Memory B cell (primary cell): ENCODE measurements around the gene NDUFA3.
A peak's percentile ranks its signal among the peaks of the same experiment; 100 is the strongest.
"Not testable (repeated sequence)": the region's sequence is repeated elsewhere in the genome, so short reads cannot be mapped to it uniquely, and the experiment has no call there.

Source experiments
- ATAC-seq: fragments of 150-1000 bp; cut with Tn5 transposase; 2 replicates; pipeline ENCODE4 v1.10.0; 2021; ENCODE audit warnings: low read depth, mild to moderate bottlenecking, moderate library complexity
- DNase-seq, 2 donors: peaks; one replicate each; pipeline ENCODE4 v3.0.0; 2022; ENCODE audit warnings: low spot score in 2 of 2
- H3K27ac Mint-ChIP-seq: one replicate; pipeline ENCODE4 v1.8.0; 2022; ENCODE audit warnings: mild to moderate bottlenecking, moderate library complexity, mixed read lengths
- H3K27me3 Mint-ChIP-seq: one replicate; pipeline ENCODE4 v1.8.0; 2022; ENCODE audit warnings: mixed read lengths
- H3K36me3 Mint-ChIP-seq: one replicate; pipeline ENCODE4 v1.8.0; 2022; ENCODE audit warnings: mild to moderate bottlenecking, mixed read lengths
- H3K4me1 Mint-ChIP-seq: one replicate; pipeline ENCODE4 v1.8.0; 2022; ENCODE audit warnings: mixed read lengths
- H3K4me3 Mint-ChIP-seq: one replicate; pipeline ENCODE4 v1.8.0; 2022; ENCODE audit warnings: mild to moderate bottlenecking, moderate library complexity, mixed read lengths
- H3K9me3 Mint-ChIP-seq: one replicate; pipeline ENCODE4 v1.8.0; 2022; ENCODE audit warnings: mixed read lengths

The NDUFA3 gene

DNA sequence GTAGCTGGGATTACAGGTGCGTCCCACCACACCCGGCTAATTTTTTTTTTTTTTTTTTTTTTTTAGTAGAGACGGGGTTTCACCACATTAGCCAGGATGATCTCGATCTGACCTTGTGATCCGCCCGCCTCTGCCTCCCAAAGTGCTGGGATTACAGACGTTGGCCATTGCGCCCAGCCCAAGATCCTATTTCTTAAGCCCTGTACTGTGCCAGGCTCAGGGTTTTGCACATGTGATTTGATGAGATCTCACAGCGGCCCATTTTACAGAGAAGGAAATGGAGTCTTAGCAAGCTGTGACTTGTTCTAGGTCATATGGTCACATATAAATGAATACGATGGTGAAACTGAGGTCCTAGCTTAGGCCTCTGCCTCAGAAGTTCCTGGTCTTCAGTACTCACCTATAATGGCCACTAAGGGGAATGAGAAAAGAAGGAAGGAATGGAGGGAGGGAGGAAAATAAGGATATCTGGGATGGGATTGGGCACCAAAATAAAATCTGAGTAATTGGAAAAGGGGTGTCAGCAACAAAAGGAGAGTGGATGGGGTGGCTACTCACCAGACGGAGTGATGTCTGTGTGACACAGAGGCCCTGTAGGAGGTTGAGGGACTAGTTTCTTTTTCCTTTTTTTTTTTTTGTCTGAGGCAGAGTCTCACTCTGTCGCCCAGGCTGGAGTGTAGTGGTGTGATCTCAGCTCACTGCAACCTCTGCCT lies 3.3 kb upstream of the NDUFA3 start:
- ATAC-seq (no peak), DNase-seq (no peak)
- H3K27ac Mint-ChIP-seq, result no peak overlapping the region
- peaks cover 9% of the 10 kb centered on the region for H3K27me3 Mint-ChIP-seq
- peaks cover 3% of the 10 kb centered on the region for H3K9me3 Mint-ChIP-seq
- peaks cover 4% of the 10 kb centered on the region for H3K36me3 Mint-ChIP-seq
- H3K4me1 Mint-ChIP-seq, result peaks cover 20% of the 10 kb centered on the region
- H3K4me3 Mint-ChIP-seq, result no peak overlapping the region

DNA sequence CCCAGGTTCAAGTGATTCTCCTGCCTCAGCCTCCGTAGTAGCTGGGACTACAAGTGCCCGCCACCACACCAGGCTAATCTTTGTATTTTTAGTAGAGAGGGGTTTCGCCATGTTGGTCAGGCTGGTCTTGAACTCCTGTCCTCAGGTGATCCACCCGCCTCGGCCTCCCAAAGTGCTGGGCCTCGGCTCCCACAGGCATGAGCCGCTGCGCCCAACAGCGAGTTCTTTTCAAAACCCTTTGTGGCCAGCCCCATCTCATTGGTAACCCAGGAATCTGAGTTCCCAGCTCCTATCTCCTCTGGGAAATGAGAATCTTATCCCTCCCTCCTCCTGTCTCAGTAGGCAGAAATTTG lies 2.8 kb upstream of the NDUFA3 start:
- not testable (repeated sequence) for H3K36me3 Mint-ChIP-seq, H3K27ac Mint-ChIP-seq, H3K4me3 Mint-ChIP-seq, DNase-seq, H3K9me3 Mint-ChIP-seq, ATAC-seq, H3K27me3 Mint-ChIP-seq
- H3K4me1 Mint-ChIP-seq, result peaks cover 20% of the 10 kb centered on the region

DNA sequence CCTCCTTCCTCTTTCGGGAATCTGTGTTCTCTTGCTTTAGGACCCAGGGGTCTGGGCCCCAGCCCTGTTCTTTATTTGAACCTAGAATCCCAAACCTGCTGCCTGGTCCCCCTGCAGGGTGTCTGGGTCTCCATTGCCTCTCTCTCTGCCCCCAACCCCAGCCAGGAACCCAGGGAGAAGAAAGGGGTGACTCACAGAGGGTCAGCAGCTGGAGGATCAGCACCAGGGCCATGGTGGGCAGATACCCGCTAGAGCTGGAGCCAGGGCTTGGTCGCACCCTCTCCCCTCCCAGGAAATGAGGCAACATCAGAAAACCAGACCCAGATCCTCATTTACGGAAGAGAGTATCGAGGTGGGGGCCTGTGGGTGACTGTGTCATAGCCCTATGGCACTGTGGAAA lies 2.1 kb upstream of the NDUFA3 start, which contains the start of gene OSCAR:
TSS of gene OSCAR (minus strand) at position 243 of the 400 bp plus-strand sequence. CDS start at position 232, 11 bp downstream.
- ATAC-seq (no peak), DNase-seq (no peak)
- Mint-ChIP-seq H3K27ac (peak within 1 kb of the TSS; percentile 71), H3K9me3 (peaks cover 3% of the 10 kb centered on the region), H3K4me1 (peaks cover 21% of the 10 kb centered on the region), H3K36me3 (peaks cover 6% of the 10 kb centered on the region), H3K27me3 (peaks cover 9% of the 10 kb centered on the region), H3K4me3 (peak within 1 kb of the TSS; percentile 76)

DNA sequence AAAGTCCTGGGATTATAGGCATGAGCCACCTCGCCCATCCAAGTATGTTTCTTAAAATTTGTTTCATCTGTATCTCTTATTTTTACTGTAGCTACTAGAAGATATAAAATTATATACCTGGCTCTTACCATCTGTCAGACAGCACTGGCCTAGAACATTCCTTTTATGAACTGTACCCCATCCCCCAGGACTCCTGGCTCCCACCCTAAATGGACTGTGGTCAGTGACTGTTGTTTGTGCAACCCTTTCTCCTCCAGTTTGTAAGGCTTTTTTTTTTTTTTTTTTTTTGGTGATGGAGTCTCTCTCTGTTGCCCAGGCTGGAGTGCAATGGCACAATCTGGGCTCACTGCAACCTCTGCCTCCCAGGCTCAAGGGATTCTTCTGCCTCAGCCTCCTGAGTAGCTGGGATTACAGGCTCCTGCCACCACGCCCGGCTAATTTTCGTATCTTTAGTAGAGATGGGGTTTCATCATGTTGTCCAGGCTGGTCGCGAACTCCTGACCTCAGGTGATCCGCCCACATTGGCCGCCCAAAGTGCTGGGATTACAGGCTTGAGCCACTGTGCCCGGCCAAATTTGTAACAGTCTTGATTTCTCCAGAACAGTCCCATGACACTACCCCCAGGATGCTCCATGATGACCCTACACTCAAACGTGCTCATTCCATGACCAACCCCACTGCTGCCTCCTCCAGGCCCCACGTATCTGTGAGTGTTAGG lies 2.5 kb downstream of the NDUFA3 start:
- Mint-ChIP-seq H3K27ac (no peak overlapping the region), H3K27me3 (no peaks in the 10 kb centered on the region), H3K4me3 (no peak overlapping the region), H3K4me1 (peaks cover 20% of the 10 kb centered on the region), H3K9me3 (peaks cover 3% of the 10 kb centered on the region), H3K36me3 (peaks cover 23% of the 10 kb centered on the region)
- DNase-seq (no peak), ATAC-seq (no peak)

DNA sequence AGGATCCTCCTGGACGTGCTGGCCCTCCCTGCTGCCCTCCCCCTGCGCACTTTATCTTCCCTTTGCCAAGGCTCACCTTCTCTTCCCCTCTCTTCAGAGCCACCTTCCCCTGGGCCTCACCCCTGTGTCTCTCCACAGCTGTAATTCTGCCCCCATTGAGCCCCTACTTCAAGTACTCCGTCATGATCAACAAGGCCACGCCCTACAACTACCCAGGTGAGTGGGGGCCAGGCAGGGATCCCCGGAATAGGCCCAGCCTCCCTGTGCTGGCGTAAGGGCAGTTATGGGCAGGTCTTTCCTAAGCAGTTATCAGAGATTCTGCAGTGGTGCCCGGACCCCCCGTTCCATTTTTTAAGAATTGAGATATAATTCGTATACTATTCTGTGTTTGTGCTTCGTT lies 3.1 kb downstream of the NDUFA3 start:
- peaks cover 3% of the 10 kb centered on the region for H3K9me3 Mint-ChIP-seq
- H3K4me3 Mint-ChIP-seq, result peak overlapping the region; percentile 27
- H3K27ac Mint-ChIP-seq, result no peak overlapping the region
- no peak for ATAC-seq
- H3K27me3 Mint-ChIP-seq, result no peaks in the 10 kb centered on the region
- no peak for DNase-seq
- H3K36me3 Mint-ChIP-seq, result peaks cover 27% of the 10 kb centered on the region
- H3K4me1 Mint-ChIP-seq, result peaks cover 21% of the 10 kb centered on the region

DNA sequence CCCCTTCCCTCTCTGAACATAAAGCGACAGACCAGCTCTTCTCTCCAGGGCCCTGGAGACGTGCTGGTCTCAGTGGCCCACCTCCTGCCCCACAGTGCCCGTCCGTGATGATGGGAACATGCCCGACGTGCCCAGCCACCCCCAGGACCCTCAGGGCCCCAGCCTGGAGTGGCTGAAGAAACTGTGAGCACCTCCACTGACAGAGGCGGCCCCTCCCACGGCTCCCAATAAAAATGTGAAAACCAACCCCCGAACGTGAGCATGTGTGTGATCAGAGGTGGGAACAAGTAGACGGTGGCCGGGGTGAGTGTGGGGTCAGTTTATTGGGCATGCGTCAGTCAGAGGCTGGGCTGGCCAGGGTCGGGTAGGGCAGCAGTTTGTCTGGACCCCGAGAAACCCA lies 4.1 kb downstream of the NDUFA3 start:
- Mint-ChIP-seq H3K36me3 (peaks cover 28% of the 10 kb centered on the region), H3K27ac (no peak overlapping the region), H3K4me3 (no peak overlapping the region), H3K9me3 (no peaks in the 10 kb centered on the region), H3K4me1 (peaks cover 21% of the 10 kb centered on the region), H3K27me3 (no peaks in the 10 kb centered on the region)
- ATAC-seq, result no peak
- DNase-seq, result no peak

DNA sequence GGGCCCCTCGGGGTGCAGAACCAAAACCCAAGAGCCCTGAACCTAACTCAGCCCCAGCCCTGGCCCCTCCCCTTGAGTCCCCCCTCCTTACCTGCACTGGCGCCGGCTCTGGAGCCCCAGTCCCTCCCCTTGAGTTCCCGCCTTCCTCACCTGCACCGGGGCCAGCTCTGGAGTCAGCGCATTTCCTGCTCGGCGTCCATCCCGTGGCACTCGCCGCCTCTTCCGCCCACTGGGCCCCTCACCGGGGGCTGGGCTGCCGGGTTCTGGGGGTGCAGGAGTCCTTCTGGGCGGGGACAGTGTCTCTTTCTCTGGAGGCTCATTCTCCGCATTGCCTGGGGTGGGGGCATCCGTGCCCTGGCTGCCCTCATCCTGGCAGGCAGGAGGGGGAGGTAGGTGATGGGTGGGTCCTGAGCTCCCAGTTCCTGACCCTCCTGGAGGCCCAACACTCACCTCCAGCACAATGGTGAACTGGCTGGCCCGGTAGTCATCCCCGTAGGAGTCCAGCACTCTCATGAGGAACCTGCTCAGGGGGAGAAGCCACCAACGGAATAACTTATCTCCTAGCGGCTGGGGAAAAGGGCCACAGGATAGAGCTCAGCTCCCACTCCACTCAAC lies 5.3 kb downstream of the NDUFA3 start:
- Mint-ChIP-seq H3K27ac (no peak overlapping the region), H3K27me3 (no peaks in the 10 kb centered on the region), H3K4me3 (no peak overlapping the region), H3K9me3 (no peaks in the 10 kb centered on the region), H3K36me3 (peaks cover 28% of the 10 kb centered on the region), H3K4me1 (peaks cover 15% of the 10 kb centered on the region)
- ATAC-seq (no peak), DNase-seq (no peak)

DNA sequence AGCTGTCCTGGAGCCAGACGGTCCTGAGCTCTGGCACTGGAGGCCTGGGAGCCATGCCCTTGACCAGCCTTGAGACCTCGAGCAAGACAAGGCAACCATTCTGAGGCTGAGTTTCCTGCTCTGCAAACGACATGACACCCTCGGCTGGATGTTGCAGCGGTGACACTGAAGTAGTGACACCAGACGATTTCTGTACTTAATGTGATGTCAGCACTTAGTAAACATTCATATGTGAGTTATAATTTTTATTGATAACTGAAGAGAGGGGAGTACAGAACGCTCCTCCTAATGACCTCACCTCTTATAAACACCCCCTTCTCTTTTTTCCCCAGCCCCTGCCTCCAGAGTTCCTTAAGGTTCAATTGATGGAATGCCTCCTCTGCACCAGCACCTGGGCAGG lies 5.8 kb downstream of the NDUFA3 start:
- Mint-ChIP-seq H3K4me1 (peaks cover 11% of the 10 kb centered on the region), H3K27ac (no peak overlapping the region), H3K36me3 (peaks cover 28% of the 10 kb centered on the region), H3K27me3 (no peaks in the 10 kb centered on the region), H3K9me3 (no peaks in the 10 kb centered on the region), H3K4me3 (no peak overlapping the region)
- ATAC-seq (no peak), DNase-seq (no peak)

DNA sequence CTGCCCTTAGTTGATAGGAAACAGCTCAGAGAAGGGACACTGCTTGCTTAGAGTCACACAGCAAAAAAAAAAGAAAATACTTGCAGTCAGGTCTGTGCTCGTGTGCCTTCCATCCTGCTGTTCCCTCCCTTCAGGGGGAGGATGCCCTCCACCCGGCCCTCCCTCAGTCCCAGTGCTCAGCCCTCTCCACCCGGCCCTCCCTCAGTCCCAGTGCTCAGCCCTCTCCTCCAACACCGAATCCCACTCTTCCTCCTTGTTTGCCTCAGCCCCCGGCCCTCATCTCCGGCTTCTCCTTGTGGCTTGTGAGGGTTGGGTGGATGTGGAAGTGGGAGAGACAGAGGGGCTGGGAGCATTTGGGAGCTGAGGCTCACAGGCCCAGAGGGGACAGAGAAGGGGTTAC lies 7.0 kb downstream of the NDUFA3 start:
- DNase-seq, result no peak
- Mint-ChIP-seq H3K36me3 (peaks cover 28% of the 10 kb centered on the region), H3K4me3 (no peak overlapping the region)

DNA sequence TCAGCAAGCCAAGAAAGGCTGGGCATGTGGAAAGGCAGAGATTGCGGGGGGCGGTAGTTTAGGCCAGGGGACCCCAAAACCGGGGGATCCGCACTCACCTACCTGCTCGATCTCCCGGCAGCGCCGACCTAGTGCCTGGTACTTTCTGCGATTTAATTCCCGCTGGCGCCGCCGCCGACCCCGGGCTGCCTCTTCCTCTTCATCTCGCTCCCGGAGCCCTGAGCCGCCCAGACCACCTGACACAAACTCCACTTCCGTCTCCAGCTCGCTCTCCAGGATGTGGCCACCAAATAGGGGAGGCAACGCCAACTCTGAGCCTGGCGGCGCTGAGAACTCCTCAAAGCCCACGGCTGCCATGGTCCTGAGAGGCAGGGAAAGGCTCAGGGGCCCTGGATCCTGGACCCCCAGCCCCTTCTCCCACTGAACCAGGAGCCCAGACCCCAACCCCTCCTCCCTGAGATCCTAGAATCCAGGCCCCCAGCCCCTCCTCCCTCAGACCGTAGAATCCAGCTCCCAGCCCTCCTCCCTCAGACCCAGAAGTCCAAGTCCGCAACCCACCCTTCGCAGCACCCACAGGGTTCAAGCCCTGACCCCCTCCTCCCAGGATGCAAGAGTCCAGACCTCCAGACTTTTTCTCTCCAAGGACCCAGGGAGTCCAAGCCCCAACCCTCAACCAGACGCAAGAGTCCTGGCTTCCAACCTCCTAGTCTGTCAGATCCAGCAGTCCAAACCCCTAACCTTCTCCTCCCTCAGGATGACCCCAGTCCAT lies 11.9 kb downstream of the NDUFA3 start:
- peaks cover 15% of the 10 kb centered on the region for H3K36me3 Mint-ChIP-seq
- DNase-seq (no peak), ATAC-seq (no peak)
- no peaks in the 10 kb centered on the region for H3K9me3 Mint-ChIP-seq
- H3K4me1 Mint-ChIP-seq, result peaks cover 33% of the 10 kb centered on the region
- H3K27ac Mint-ChIP-seq, result peak overlapping the region; percentile 91
- H3K27me3 Mint-ChIP-seq, result no peaks in the 10 kb centered on the region
- H3K4me3 Mint-ChIP-seq, result peak overlapping the region; percentile 90

More for the DNA sequence above, 7.0 kb downstream of the NDUFA3 start:
- H3K27me3 Mint-ChIP-seq, result no peaks in the 10 kb centered on the region
- H3K27ac Mint-ChIP-seq, result no peak overlapping the region
- H3K4me1 Mint-ChIP-seq, result peaks cover 18% of the 10 kb centered on the region
- no peaks in the 10 kb centered on the region for H3K9me3 Mint-ChIP-seq
- no peak for ATAC-seq

DNA sequence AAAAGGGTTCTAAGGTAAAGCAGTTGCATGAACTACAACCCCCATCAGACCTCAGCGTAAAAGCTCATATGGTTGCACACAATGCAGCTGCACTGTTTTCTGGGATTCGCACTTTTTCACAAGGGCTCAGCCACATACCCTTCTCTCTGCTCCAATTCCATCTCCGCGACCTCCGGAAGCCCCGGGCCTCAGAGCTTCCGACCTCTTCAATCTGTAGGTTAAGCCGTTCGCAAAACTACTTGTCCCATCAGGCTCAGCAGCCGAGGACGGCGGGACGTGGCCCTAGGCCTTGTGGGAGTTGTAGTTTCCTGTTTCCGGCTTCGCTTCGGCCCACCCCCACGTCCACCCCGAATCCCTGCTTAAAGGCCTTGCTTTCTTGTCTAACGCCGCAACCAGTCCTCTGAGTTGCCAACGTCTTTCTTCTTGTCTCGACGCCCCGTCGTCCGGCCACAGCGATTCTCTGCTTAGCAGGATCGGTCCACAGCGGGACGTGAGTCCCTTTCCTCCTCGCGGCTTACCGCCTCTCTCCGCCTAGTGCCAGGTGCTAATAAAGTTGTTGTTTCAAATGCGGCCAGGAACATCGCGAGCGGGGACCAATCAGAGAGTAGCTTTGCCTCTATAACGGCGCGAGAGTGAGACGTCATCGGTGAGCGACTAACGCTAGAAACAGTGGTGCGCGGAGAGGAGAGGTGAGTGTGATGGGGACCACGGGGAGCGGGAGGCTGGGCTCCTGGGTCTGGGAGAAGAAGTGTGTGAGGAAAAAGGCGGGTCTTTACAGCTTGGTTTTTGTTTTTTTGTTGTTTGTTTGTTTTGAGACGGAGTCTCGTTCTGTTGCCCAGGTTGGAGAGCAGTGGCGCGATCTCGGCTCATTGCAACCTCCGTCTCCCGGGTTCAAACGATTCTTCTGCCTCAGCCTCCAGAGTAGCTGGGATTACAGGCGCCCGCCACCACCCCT lies 12.7 kb downstream of the NDUFA3 start, which contains the start of the genes PRPF31 and TFPT:
TSS of gene PRPF31 (plus strand) at position 646 of the 955 bp plus-strand sequence. CDS start 2,525 bp downstream, outside the sequence.
TSS of gene TFPT (minus strand) at position 549 of the 955 bp plus-strand sequence. CDS start at position 161, 388 bp downstream.
- H3K4me1 Mint-ChIP-seq, result peaks cover 30% of the 10 kb centered on the region
- peaks cover 16% of the 10 kb centered on the region for H3K36me3 Mint-ChIP-seq
- H3K27ac Mint-ChIP-seq, result peak within 1 kb of the TSS; percentile 91
- no peaks in the 10 kb centered on the region for H3K9me3 Mint-ChIP-seq
- peak within 1 kb of the TSS; percentile 90 for H3K4me3 Mint-ChIP-seq
- DNase-seq (peak; percentile 92 to 95), ATAC-seq (peak; percentile 88)
- no peaks in the 10 kb centered on the region for H3K27me3 Mint-ChIP-seq

DNA sequence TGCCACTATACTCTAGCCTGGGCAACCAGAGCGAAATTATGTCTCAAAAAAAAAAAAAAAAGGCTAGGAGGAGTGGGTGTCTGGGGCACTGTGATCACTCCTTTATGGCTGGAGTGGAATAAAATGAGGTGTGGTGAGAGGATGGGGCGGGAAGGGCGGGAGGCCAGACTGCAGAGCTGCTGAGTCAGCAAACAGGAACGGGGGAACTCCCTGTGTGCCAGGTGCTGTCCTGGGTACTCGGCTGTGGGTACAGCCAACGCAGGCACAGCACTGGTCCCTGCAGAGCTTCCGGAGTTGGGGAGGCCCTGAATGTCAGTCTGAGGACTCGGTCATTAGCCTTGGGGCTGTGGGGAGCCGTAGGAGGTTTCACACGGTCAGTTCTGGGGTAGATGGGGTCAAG lies 18.6 kb downstream of the NDUFA3 start:
- Mint-ChIP-seq H3K27ac (no peak overlapping the region), H3K36me3 (peaks cover 35% of the 10 kb centered on the region), H3K4me1 (peaks cover 14% of the 10 kb centered on the region), H3K27me3 (no peaks in the 10 kb centered on the region), H3K9me3 (no peaks in the 10 kb centered on the region), H3K4me3 (no peak overlapping the region)
- ATAC-seq, result no peak
- DNase-seq, result no peak

DNA sequence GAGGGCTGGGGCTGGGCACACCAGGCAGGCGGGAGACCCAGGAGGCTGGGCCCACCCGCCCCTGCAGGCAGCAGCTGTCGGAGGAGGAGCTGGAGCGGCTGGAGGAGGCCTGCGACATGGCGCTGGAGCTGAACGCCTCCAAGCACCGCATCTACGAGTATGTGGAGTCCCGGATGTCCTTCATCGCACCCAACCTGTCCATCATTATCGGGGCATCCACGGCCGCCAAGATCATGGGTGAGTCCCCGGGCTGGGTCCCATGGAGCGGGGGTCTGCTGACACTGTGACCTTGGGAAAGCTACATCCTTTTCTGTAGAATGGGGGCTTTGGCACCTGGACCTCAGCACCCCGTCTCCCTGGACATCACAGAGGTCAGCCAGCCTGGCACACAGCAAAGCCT lies 21.0 kb downstream of the NDUFA3 start:
- H3K36me3 Mint-ChIP-seq, result peaks cover 37% of the 10 kb centered on the region
- H3K27me3 Mint-ChIP-seq, result no peaks in the 10 kb centered on the region
- DNase-seq (no peak), ATAC-seq (no peak)
- no peak overlapping the region for H3K27ac Mint-ChIP-seq
- H3K4me1 Mint-ChIP-seq, result no peaks in the 10 kb centered on the region
- H3K9me3 Mint-ChIP-seq, result no peaks in the 10 kb centered on the region
- no peak overlapping the region for H3K4me3 Mint-ChIP-seq
